ENCODE data around the gene SYTL3.

GRCh38 chr6:158607411-158608170 lies 42.3 kb upstream of the SYTL3 start:
- TF ChIP-seq CTCF (IDR thresholded peaks at IDR 0.05) (no peak), EZH2 (IDR thresholded peaks at IDR 0.05; ENCODE audit: borderline replicate concordance, insufficient read depth, low read depth, low read length, poor library complexity, severe bottlenecking) (no peak)

All from B cell (primary cell).